WTC11 (cell line): ENCODE measurements around the gene TNFRSF13B.

Experiments
- ARID4B ChIP-seq: sonication (generic); formaldehyde crosslinking; IDR thresholded peaks from 2 replicates; pipeline ENCODE4 v1.8.0; 2023; ENCODE audit warnings: missing genetic modification reagents, mild to moderate bottlenecking, borderline replicate concordance
- ATF3 ChIP-seq: sonication (generic); formaldehyde crosslinking; conservative IDR thresholded peaks from 2 replicates; pipeline ENCODE4 v1.8.1; 2022; ENCODE audit warnings: mild to moderate bottlenecking, missing genetic modification reagents
- GABPB1 ChIP-seq: sonication (generic); formaldehyde crosslinking; IDR thresholded peaks from 2 replicates; pipeline ENCODE4 v1.8.1; 2023; ENCODE audit warnings: mild to moderate bottlenecking, missing genetic modification reagents
- HMGXB4 ChIP-seq: sonication (generic); formaldehyde crosslinking; IDR thresholded peaks from 2 replicates; pipeline ENCODE4 v1.8.1; 2023; ENCODE audit warnings: mild to moderate bottlenecking, moderate library complexity, missing genetic modification reagents
- SP1 ChIP-seq: sonication (generic); formaldehyde crosslinking; conservative IDR thresholded peaks from 2 replicates; pipeline ENCODE4 v1.8.1; 2022; ENCODE audit warnings: missing genetic modification reagents
- USF1 ChIP-seq: sonication (generic); formaldehyde crosslinking; IDR thresholded peaks from 2 replicates; pipeline ENCODE4 v1.8.0; 2022; ENCODE audit warnings: mild to moderate bottlenecking, missing genetic modification reagents
- TF ChIP-seq, protein P1 (sequence below): fragments of 200-600 bp; IDR thresholded peaks from 2 replicates; pipeline ENCODE4 v1.8.0; 2022; ENCODE audit warnings: antibody characterized with exemption
- TF ChIP-seq, protein P2 (sequence below): sonication (generic); formaldehyde crosslinking; IDR thresholded peaks from 2 replicates; pipeline ENCODE4 v1.8.0; 2022; ENCODE audit warnings: mild to moderate bottlenecking, missing genetic modification reagents
- TF ChIP-seq, protein P3 (sequence below): sonication (generic); formaldehyde crosslinking; IDR thresholded peaks from 2 replicates; pipeline ENCODE4 v1.8.1; 2023; ENCODE audit warnings: mild to moderate bottlenecking, missing genetic modification reagents, borderline replicate concordance

- TF ChIP-seq USF1 (CRISPR knock-in tag) (no peak), GABPB1 (CRISPR knock-in tag) (no peak), ARID4B (CRISPR knock-in tag) (no peak), SP1 (CRISPR knock-in tag) (no peak), HMGXB4 (CRISPR knock-in tag) (no peak), ATF3 (CRISPR knock-in tag) (no peak)
- TF ChIP-seq, protein P1, sequence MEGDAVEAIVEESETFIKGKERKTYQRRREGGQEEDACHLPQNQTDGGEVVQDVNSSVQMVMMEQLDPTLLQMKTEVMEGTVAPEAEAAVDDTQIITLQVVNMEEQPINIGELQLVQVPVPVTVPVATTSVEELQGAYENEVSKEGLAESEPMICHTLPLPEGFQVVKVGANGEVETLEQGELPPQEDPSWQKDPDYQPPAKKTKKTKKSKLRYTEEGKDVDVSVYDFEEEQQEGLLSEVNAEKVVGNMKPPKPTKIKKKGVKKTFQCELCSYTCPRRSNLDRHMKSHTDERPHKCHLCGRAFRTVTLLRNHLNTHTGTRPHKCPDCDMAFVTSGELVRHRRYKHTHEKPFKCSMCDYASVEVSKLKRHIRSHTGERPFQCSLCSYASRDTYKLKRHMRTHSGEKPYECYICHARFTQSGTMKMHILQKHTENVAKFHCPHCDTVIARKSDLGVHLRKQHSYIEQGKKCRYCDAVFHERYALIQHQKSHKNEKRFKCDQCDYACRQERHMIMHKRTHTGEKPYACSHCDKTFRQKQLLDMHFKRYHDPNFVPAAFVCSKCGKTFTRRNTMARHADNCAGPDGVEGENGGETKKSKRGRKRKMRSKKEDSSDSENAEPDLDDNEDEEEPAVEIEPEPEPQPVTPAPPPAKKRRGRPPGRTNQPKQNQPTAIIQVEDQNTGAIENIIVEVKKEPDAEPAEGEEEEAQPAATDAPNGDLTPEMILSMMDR, result no peak
- TF ChIP-seq, protein P2, sequence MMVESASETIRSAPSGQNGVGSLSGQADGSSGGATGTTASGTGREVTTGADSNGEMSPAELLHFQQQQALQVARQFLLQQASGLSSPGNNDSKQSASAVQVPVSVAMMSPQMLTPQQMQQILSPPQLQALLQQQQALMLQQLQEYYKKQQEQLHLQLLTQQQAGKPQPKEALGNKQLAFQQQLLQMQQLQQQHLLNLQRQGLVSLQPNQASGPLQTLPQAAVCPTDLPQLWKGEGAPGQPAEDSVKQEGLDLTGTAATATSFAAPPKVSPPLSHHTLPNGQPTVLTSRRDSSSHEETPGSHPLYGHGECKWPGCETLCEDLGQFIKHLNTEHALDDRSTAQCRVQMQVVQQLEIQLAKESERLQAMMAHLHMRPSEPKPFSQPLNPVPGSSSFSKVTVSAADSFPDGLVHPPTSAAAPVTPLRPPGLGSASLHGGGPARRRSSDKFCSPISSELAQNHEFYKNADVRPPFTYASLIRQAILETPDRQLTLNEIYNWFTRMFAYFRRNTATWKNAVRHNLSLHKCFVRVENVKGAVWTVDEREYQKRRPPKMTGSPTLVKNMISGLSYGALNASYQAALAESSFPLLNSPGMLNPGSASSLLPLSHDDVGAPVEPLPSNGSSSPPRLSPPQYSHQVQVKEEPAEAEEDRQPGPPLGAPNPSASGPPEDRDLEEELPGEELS (CRISPR knock-in tag), result no peak
- TF ChIP-seq, protein P3, sequence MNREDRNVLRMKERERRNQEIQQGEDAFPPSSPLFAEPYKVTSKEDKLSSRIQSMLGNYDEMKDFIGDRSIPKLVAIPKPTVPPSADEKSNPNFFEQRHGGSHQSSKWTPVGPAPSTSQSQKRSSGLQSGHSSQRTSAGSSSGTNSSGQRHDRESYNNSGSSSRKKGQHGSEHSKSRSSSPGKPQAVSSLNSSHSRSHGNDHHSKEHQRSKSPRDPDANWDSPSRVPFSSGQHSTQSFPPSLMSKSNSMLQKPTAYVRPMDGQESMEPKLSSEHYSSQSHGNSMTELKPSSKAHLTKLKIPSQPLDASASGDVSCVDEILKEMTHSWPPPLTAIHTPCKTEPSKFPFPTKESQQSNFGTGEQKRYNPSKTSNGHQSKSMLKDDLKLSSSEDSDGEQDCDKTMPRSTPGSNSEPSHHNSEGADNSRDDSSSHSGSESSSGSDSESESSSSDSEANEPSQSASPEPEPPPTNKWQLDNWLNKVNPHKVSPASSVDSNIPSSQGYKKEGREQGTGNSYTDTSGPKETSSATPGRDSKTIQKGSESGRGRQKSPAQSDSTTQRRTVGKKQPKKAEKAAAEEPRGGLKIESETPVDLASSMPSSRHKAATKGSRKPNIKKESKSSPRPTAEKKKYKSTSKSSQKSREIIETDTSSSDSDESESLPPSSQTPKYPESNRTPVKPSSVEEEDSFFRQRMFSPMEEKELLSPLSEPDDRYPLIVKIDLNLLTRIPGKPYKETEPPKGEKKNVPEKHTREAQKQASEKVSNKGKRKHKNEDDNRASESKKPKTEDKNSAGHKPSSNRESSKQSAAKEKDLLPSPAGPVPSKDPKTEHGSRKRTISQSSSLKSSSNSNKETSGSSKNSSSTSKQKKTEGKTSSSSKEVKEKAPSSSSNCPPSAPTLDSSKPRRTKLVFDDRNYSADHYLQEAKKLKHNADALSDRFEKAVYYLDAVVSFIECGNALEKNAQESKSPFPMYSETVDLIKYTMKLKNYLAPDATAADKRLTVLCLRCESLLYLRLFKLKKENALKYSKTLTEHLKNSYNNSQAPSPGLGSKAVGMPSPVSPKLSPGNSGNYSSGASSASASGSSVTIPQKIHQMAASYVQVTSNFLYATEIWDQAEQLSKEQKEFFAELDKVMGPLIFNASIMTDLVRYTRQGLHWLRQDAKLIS, result no peak
Observed at GRCh38 chr17:16916557-16916920, 55.4 kb downstream of the TNFRSF13B start.
